Ascending aorta (tissue), 2 donors: Measurements from ENCODE around the gene RELT. TPM values are rescaled to one million over a fixed set of nuclear protein-coding genes. Genes with fewer than 3 reads are reported as not detected.

ENCODE experiments used
- DNase-seq, 2 donors: peaks; one replicate each; pipeline ENCODE4 v3.0.0-alpha.2; 2019; ENCODE audit warnings: low spot score in 2 of 2
- H3K27ac ChIP-seq, 2 donors: fragments of 200-600 bp; sonication (generic); one replicate each; pipeline ENCODE4 v1.5.1; 2016 to 2017; ENCODE audit warnings: mild to moderate bottlenecking in 1 of 2
- H3K27me3 ChIP-seq: fragments of 200-600 bp; sonication (generic); one replicate; pipeline ENCODE4 v1.5.1; 2017
- H3K36me3 ChIP-seq, 2 donors: fragments of 200-600 bp; sonication (generic); one replicate each; pipeline ENCODE4 v1.5.1; 2016
- H3K4me1 ChIP-seq, 2 donors: fragments of 200-600 bp; sonication (generic); one replicate each; pipeline ENCODE4 v1.5.1; 2016 to 2017; ENCODE audit warnings: mild to moderate bottlenecking in 1 of 2
- H3K4me3 ChIP-seq, 2 donors: fragments of 200-600 bp; sonication (generic); one replicate each; pipeline ENCODE4 v1.5.1; 2016 to 2017; ENCODE audit warnings: mild to moderate bottlenecking in 1 of 2
- H3K9me3 ChIP-seq, 2 donors: fragments of 200-600 bp; sonication (generic); one replicate each; pipeline ENCODE4 v1.5.1; 2016
- CTCF ChIP-seq, 3 experiments: fragments of 200-600 bp in 2 of 3; fragments of 450-650 bp in 1 of 3; sonication (generic) in 2 of 3; IDR thresholded peaks; one replicate each; pipeline ENCODE4 v1.5.1; 2016 to 2019; ENCODE audit warnings: antibody characterized with exemption in 3 of 3, mild to moderate bottlenecking in 1 of 3, moderate library complexity in 1 of 3
- intact Hi-C: fragments of 100-400 bp; cut with DNase I; formaldehyde crosslinking; loops from one replicate; pipeline ENCODE4 v1.15.1; 2023
- total RNA-seq: library from RNA; depleted of rRNA; stranded (reverse); fragments of >200 nt; gene quantifications from one replicate; pipeline ENCODE4 v1.1.0, GENCODE V29; 2016

RELT gene
- total RNA-seq, 1 donor from 2014 or later, result 25.7 TPM

GRCh38 chr11:73379189-73379880, 3.1 kb downstream of the RELT start:
- Histone ChIP-seq H3K36me3 (no peaks in the 10 kb centered on the region), H3K4me1 (peaks cover 0 to 5% of the 10 kb centered on the region in 2 donors), H3K4me3 (no peak overlapping the region), H3K27me3 (no peaks in the 10 kb centered on the region), H3K9me3 (no peaks in the 10 kb centered on the region), H3K27ac (no peak overlapping the region)
- TF ChIP-seq CTCF (IDR thresholded peaks at IDR 0.05), result no peak
- DNase-seq, result no peak
- intact Hi-C loops, result loop anchor here (10.0 kb wide), 1 partner anchor 655 kb away; no protein-coding TSS in a partner anchor

GRCh38 chr11:73380331-73380730, 4.1 kb downstream of the RELT start:
- no peaks in the 10 kb centered on the region for H3K36me3 ChIP-seq
- no peaks in the 10 kb centered on the region for H3K9me3 ChIP-seq
- peaks cover 0 to 5% of the 10 kb centered on the region in 2 donors for H3K4me1 ChIP-seq
- intact Hi-C loops, result no loop called here
- DNase-seq, result no peak
- TF ChIP-seq CTCF (IDR thresholded peaks at IDR 0.05), result no peak
- H3K4me3 ChIP-seq, result no peak overlapping the region
- H3K27me3 ChIP-seq, result no peaks in the 10 kb centered on the region
- no peak overlapping the region for H3K27ac ChIP-seq

- DNase-seq, result no peak
- H3K27ac ChIP-seq, result no peak overlapping the region
- H3K9me3 ChIP-seq, result no peaks in the 10 kb centered on the region
- TF ChIP-seq CTCF (IDR thresholded peaks at IDR 0.05), result no peak
- H3K4me1 ChIP-seq, result peaks cover 0 to 5% of the 10 kb centered on the region in 2 donors
- H3K4me3 ChIP-seq, result no peak overlapping the region
- no peaks in the 10 kb centered on the region for H3K36me3 ChIP-seq
- no peaks in the 10 kb centered on the region for H3K27me3 ChIP-seq
- intact Hi-C loops, result no loop called here
These were observed 4.8 kb downstream of the RELT start for GRCh38 chr11:73380897-73381410.

GRCh38 chr11:73381589-73381988, 5.4 kb downstream of the RELT start:
- no peak overlapping the region for H3K4me3 ChIP-seq
- no peak overlapping the region for H3K27ac ChIP-seq
- intact Hi-C loops, result no loop called here
- DNase-seq, result no peak
- no peak for TF ChIP-seq CTCF (IDR thresholded peaks at IDR 0.05)
- H3K9me3 ChIP-seq, result no peaks in the 10 kb centered on the region
- peaks cover 0 to 5% of the 10 kb centered on the region in 2 donors for H3K4me1 ChIP-seq
- no peaks in the 10 kb centered on the region for H3K27me3 ChIP-seq
- no peaks in the 10 kb centered on the region for H3K36me3 ChIP-seq

- no peaks in the 10 kb centered on the region for H3K36me3 ChIP-seq
- no peaks in the 10 kb centered on the region for H3K27me3 ChIP-seq
- H3K4me3 ChIP-seq, result no peak overlapping the region
- no peak for TF ChIP-seq CTCF (IDR thresholded peaks at IDR 0.05)
- peaks cover 0 to 3% of the 10 kb centered on the region in 2 donors for H3K4me1 ChIP-seq
- no peak overlapping the region for H3K27ac ChIP-seq
- no peak for DNase-seq
- no peaks in the 10 kb centered on the region for H3K9me3 ChIP-seq
- intact Hi-C loops, result no loop called here
These were observed 6.0 kb downstream of the RELT start for GRCh38 chr11:73382183-73382582.
